ENCODE measurements around the gene TMEM131L.

DNA sequence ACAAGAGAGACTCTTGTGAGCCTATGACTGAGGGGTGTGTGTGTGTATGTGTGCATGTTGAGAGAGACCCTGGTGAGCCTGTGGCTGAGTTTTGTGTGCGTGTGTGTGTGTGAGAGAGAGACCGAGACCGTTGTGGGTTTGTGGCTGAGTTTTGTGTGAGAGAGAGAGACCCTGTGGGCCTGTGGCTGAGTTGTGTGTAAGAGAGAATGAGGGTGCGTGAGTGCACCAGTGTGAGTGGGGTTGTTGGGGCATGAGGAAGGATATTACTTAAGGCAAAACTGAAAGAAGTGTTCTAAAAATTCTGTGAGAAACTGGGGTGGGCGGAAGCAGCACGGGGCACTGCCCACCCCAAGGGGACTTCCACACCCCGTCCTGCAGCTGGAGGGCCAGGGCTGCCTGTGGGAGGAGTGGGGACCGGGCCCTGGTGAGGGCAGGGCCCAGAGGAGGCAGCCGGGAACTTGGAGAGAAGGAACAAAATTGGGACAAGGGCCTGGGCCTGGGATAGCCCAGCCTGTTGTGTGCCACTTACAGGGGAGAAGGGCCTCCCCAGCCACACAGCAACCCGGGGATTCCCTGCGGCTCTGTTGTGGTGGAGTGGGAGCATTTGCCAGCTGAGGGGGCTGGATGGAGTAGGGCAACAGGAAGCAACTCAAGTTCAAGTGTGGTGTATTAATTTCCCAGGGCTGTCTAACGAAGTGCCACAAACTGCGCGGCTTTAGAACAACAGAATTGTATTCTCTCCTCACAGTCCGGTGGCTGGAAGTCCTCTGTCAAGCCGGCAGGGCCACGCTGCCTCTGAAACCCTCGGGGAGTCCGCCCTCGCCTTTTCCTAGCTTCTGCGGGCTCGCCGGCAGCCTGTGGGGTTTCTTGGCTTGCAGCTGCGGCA is 22.1 kb downstream of the TMEM131L start:
- no peak for TF ChIP-seq EP300 (IDR thresholded peaks at IDR 0.05)
- TF ChIP-seq, protein P1, sequence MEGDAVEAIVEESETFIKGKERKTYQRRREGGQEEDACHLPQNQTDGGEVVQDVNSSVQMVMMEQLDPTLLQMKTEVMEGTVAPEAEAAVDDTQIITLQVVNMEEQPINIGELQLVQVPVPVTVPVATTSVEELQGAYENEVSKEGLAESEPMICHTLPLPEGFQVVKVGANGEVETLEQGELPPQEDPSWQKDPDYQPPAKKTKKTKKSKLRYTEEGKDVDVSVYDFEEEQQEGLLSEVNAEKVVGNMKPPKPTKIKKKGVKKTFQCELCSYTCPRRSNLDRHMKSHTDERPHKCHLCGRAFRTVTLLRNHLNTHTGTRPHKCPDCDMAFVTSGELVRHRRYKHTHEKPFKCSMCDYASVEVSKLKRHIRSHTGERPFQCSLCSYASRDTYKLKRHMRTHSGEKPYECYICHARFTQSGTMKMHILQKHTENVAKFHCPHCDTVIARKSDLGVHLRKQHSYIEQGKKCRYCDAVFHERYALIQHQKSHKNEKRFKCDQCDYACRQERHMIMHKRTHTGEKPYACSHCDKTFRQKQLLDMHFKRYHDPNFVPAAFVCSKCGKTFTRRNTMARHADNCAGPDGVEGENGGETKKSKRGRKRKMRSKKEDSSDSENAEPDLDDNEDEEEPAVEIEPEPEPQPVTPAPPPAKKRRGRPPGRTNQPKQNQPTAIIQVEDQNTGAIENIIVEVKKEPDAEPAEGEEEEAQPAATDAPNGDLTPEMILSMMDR (IDR thresholded peaks at IDR 0.05), result no peak
